ENCODE results near the gene TNPO2. TPM values are rescaled to one million over a fixed set of nuclear protein-coding genes. Genes with fewer than 3 reads are reported as not detected.

Gene TNPO2
- total RNA-seq (10 to 100 TPM; 53.5 to 78.7 (median 62.5) TPM), polyA plus RNA-seq (1 to 10 TPM; 2.0 to 3.8 TPM), total RNA-seq (83.2 reads per million, percentile 81 among the genes with 10 or more reads in this experiment)

DNA sequence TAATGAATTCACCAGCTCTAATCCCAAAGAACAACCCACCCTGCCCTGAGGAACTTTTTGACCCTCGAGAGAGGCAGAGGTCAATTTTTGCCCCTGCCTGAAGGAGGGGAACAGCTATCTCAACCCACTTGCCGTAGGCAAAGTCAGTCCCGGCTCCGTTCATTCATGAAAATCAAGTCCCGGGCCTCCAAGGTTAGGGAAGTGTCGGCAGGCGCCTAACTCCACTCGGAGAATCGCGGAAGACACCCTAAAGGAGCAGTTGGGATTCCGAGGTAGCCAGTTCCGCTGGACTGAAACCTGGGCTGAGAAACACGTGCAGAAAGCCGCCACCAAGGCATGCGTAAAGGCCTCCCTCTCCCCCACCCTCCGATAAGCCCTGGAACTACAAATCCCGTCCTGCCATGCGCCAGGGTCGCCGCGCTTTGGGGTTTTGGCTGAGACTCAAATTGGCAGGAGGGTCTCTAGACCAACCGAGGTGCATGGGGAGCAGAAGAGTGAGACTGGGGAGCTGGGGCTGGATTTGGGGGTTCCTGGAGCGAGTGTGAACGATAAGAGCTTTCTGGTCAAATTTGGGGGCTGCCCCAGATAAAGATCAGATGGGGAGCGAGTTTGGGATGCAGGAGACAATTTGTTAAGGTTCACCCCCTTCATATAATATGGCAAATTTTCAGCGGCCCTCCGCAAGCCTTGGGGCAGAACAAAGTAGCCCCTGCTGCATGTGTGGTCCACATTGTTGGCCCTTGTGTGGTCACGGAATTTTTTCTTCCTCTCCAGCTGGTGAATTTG, at the start of gene TNPO2:
Gene TNPO2, minus strand, starts transcription at position 292 of the 786 bp plus-strand sequence. CDS start 2,955 bp downstream, outside the sequence.
- Histone ChIP-seq H3K27me3 (ENCODE audit: control insufficient read depth in 2 of 2, insufficient read depth in 2 of 2, low read length in 2 of 2) (no peaks in the 10 kb centered on the region), H3K27ac (ENCODE audit: low read depth, low read length) (peak within 1 kb of the TSS; percentile 85), H3K4me1 (ENCODE audit: control insufficient read depth in 2 of 2, insufficient read depth in 2 of 2, low read length in 2 of 2) (peaks cover 11 to 16% of the 10 kb centered on the region in 2 donors), H3K4me3 (ENCODE audit: low read length) (peak within 1 kb of the TSS; percentile 91), H3K36me3 (ENCODE audit: control insufficient read depth in 2 of 3, insufficient read depth in 3 of 3, low read length in 3 of 3) (peaks cover 2 to 17% (median 4%) of the 10 kb centered on the region in 3 experiments), H3K9me3 (ENCODE audit: control insufficient read depth in 2 of 3, low read length in 3 of 3) (no peaks in the 10 kb centered on the region)
- Mint-ChIP-seq H3K27me3 (peaks cover 0 to 2% (median 0%) of the 10 kb centered on the region in 5 donors), H3K9me3 (peaks cover 0 to 1% (median 0%) of the 10 kb centered on the region in 11 donors), H3K4me1 (peaks cover 22 to 41% (median 32%) of the 10 kb centered on the region in 7 donors), H3K27ac (peak within 1 kb of the TSS; percentile 89 to 97 (median 95)), H3K4me3 (peak within 1 kb of the TSS; percentile 86 to 96 (median 93)), H3K36me3 (peaks cover 0 to 12% (median 0%) of the 10 kb centered on the region in 5 donors)
- ChIA-PET POLR2A (interaction anchor here (0.7 to 6.0 kb wide), 10 partner anchors 10 to 208 kb away, joined by 3 to 129 read pairs (median 4); partner anchors contain the start of genes DHPS, FBXW9, GET3 and JUNB), CTCF (interaction anchor here (0.7 to 3.1 kb wide), 5 partner anchors 10 to 961 kb away, joined by 3 to 13 read pairs (median 3); partner anchors contain the start of gene TRIR)
- ATAC-seq: peak; percentile 39
- intact Hi-C loops (cut with micrococcal nuclease): loop anchor here (2.0 to 5.0 kb wide), 6 partner anchors 42 to 213 kb away; partner anchors contain the start of genes CALR (in 2 of the 2), DHPS (in 1 of the 2), MAN2B1 (in 1 of the 2) and WDR83 (in 1 of the 2)
- DNase-seq: peak; percentile 32 to 71 (median 56)

DNA sequence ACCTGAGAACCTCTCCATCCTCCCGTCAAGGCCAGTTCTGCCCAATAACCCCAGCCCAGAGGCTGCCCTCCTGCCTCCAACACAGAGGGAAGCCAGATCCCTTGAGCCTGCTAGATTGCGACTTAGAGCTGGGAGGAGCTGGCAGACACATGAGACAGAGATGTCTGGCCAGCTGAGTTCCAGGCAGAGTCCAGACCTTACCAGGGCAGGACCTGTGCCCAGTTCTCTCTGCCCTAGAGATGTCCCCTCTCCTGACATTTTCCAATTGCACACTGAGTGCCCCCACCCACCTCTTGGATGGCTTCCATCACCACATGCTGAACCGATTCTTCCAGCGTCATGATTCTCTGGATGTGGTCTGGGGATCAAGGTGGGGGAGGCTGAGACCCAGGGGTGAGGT, 48.6 kb upstream of the TNPO2 start:
- DNase-seq: no peak
- CTCF ChIA-PET: interaction anchor here (0.6 to 7.7 kb wide), 2 partner anchors 12 to 39 kb away, joined by 3 to 38 read pairs; no protein-coding TSS in a partner anchor
- no peak overlapping the region for H3K27ac Mint-ChIP-seq
- intact Hi-C loops (cut with micrococcal nuclease): no loop called here
- no peaks in the 10 kb centered on the region for H3K9me3 ChIP-seq (ENCODE audit: control insufficient read depth in 2 of 3, low read length in 3 of 3)
- H3K36me3 ChIP-seq (ENCODE audit: control insufficient read depth in 2 of 3, insufficient read depth in 3 of 3, low read length in 3 of 3): peaks cover 0 to 5% (median 4%) of the 10 kb centered on the region in 3 experiments
- POLR2A ChIA-PET: interaction anchor here (1.2 to 12.9 kb wide), 2 partner anchors 12 to 22 kb away, joined by 3 to 621 read pairs; partner anchors contain the start of gene JUNB
- H3K4me1 ChIP-seq (ENCODE audit: control insufficient read depth in 2 of 2, insufficient read depth in 2 of 2, low read length in 2 of 2): peaks cover 7 to 9% of the 10 kb centered on the region in 2 donors
- H3K27me3 Mint-ChIP-seq: no peaks in the 10 kb centered on the region
- H3K4me3 Mint-ChIP-seq: no peak overlapping the region
- no peaks in the 10 kb centered on the region for H3K36me3 Mint-ChIP-seq
- no peaks in the 10 kb centered on the region for H3K27me3 ChIP-seq (ENCODE audit: control insufficient read depth in 2 of 2, insufficient read depth in 2 of 2, low read length in 2 of 2)
- peaks cover 0 to 2% (median 0%) of the 10 kb centered on the region in 11 donors for H3K9me3 Mint-ChIP-seq
- H3K4me3 ChIP-seq (ENCODE audit: low read length): no peak overlapping the region
- H3K4me1 Mint-ChIP-seq: peaks cover 6 to 15% (median 9%) of the 10 kb centered on the region in 7 donors
- H3K27ac ChIP-seq (ENCODE audit: low read depth, low read length): no peak overlapping the region
- ATAC-seq: no peak

DNA sequence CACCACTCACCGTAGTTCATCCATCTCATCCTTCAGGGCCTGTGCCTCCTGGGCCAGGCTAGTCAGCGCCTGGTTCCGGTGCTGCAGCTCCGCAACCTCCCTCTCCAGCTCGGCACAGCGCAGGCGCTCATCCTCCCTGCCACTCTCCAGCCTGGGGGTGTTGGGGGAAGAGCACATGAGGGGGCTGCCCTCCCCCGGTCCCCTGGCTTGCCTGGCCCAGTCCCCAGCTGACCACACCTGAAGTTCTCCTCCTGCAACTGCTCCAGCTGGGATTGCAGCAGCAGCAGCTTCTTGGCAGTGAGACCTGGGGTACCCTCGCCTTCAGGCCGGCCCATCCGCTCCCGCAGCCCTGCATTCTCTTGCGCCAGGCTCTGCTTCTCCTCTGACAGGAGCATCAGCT, 47.2 kb upstream of the TNPO2 start:
- Histone ChIP-seq H3K9me3 (ENCODE audit: control insufficient read depth in 2 of 3, low read length in 3 of 3) (no peaks in the 10 kb centered on the region), H3K4me1 (ENCODE audit: control insufficient read depth in 2 of 2, insufficient read depth in 2 of 2, low read length in 2 of 2) (peaks cover 7% of the 10 kb centered on the region in 2 donors), H3K36me3 (ENCODE audit: control insufficient read depth in 2 of 3, insufficient read depth in 3 of 3, low read length in 3 of 3) (peaks cover 0 to 5% (median 4%) of the 10 kb centered on the region in 3 experiments), H3K27me3 (ENCODE audit: control insufficient read depth in 2 of 2, insufficient read depth in 2 of 2, low read length in 2 of 2) (no peaks in the 10 kb centered on the region), H3K4me3 (ENCODE audit: low read length) (no peak overlapping the region), H3K27ac (ENCODE audit: low read depth, low read length) (no peak overlapping the region)
- H3K27ac Mint-ChIP-seq: no peak overlapping the region
- H3K36me3 Mint-ChIP-seq: no peaks in the 10 kb centered on the region
- no peak overlapping the region for H3K4me3 Mint-ChIP-seq
- DNase-seq: no peak
- peaks cover 0 to 2% (median 0%) of the 10 kb centered on the region in 11 donors for H3K9me3 Mint-ChIP-seq
- ChIA-PET CTCF (interaction anchor here (1.3 to 7.7 kb wide), 4 partner anchors 10 to 77 kb away, joined by 4 to 38 read pairs (median 7); no protein-coding TSS in a partner anchor), POLR2A (interaction anchor here (0.7 to 1.5 kb wide), 3 partner anchors 21 to 31 kb away, joined by 3 to 5 read pairs (median 3); partner anchors contain the start of genes JUNB and THSD8)
- intact Hi-C loops (cut with micrococcal nuclease): no loop called here
- H3K4me1 Mint-ChIP-seq: peaks cover 6 to 16% (median 10%) of the 10 kb centered on the region in 7 donors
- no peaks in the 10 kb centered on the region for H3K27me3 Mint-ChIP-seq
- ATAC-seq: no peak

DNA sequence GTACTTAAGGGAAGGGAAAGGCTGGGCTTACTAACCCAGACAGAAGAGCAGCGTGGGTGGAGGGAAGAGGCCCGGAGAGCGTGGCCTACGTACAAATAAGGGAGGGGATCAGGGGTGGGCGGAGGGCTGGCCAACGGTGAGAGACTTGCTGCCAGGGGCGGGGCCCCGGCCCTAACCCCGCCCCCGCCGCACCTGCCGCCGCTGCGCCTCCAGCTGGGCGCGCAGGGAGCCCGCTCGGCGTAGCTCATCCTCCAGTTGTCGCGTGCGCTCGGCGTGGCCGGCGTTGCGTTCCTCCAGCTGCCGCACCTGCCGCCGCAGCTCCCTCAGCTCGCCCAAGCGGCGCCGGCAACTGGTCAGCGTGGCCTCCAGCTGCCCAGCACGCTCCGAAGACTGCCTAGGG, 46.0 kb upstream of the TNPO2 start:
- no peaks in the 10 kb centered on the region for H3K27me3 Mint-ChIP-seq
- H3K4me1 ChIP-seq (ENCODE audit: control insufficient read depth in 2 of 2, insufficient read depth in 2 of 2, low read length in 2 of 2): peaks cover 3% of the 10 kb centered on the region in 2 donors
- ChIA-PET POLR2A (interaction anchor here (0.6 to 1.3 kb wide), 3 partner anchors 9 to 25 kb away, joined by 3 to 4 read pairs (median 4); no protein-coding TSS in a partner anchor), CTCF (interaction anchor here (0.6 to 7.7 kb wide), 7 partner anchors 9 to 94 kb away, joined by 3 to 38 read pairs (median 4); no protein-coding TSS in a partner anchor)
- ATAC-seq (peak; percentile 78), DNase-seq (peak in 5 of 9 donors; percentile 37 to 46 (median 40))
- peaks cover 0 to 7% (median 4%) of the 10 kb centered on the region in 3 experiments for H3K36me3 ChIP-seq (ENCODE audit: control insufficient read depth in 2 of 3, insufficient read depth in 3 of 3, low read length in 3 of 3)
- H3K27ac ChIP-seq (ENCODE audit: low read depth, low read length): no peak overlapping the region
- H3K9me3 Mint-ChIP-seq: peaks cover 0 to under 1% (median 0%) of the 10 kb centered on the region in 11 donors
- peak overlapping the region in 1 of 9 donors; percentile 64 for H3K27ac Mint-ChIP-seq
- H3K36me3 Mint-ChIP-seq: peaks cover 0 to 5% (median 0%) of the 10 kb centered on the region in 5 donors
- peak overlapping the region in 3 of 10 donors; percentile 23 to 51 (median 39) for H3K4me3 Mint-ChIP-seq
- no peaks in the 10 kb centered on the region for H3K9me3 ChIP-seq (ENCODE audit: control insufficient read depth in 2 of 3, low read length in 3 of 3)
- H3K27me3 ChIP-seq (ENCODE audit: control insufficient read depth in 2 of 2, insufficient read depth in 2 of 2, low read length in 2 of 2): no peaks in the 10 kb centered on the region
- intact Hi-C loops (cut with micrococcal nuclease): no loop called here
- no peak overlapping the region for H3K4me3 ChIP-seq (ENCODE audit: low read length)
- H3K4me1 Mint-ChIP-seq: peaks cover 4 to 16% (median 10%) of the 10 kb centered on the region in 7 donors

DNA sequence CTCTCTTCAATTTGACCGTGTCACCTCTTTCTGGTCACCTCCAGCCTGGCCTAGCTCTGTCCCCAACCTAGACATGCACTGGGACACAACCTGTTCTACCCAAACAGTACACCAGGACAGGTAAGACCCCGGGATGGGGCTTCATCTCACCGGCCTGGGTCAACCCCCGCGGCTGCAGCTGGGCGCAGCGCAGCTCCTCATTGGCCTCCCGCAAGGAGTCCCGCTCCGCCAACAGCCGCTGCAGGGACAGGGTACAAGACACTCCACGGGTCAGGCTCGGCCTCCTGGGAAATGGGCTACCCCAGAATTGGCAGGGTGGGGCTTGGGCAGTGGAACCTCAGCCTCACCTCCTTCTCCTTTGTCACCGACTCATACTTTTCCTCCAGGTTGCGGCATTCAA, 43.9 kb upstream of the TNPO2 start:
- intact Hi-C loops (cut with micrococcal nuclease): no loop called here
- Mint-ChIP-seq H3K27ac (peak overlapping the region in 1 of 9 donors; percentile 58), H3K27me3 (no peaks in the 10 kb centered on the region), H3K4me1 (peaks cover 0 to 10% (median 0%) of the 10 kb centered on the region in 7 donors), H3K9me3 (no peaks in the 10 kb centered on the region), H3K4me3 (no peak overlapping the region), H3K36me3 (peaks cover 0 to 14% (median 0%) of the 10 kb centered on the region in 5 donors)
- Histone ChIP-seq H3K27me3 (ENCODE audit: control insufficient read depth in 2 of 2, insufficient read depth in 2 of 2, low read length in 2 of 2) (no peaks in the 10 kb centered on the region), H3K4me3 (ENCODE audit: low read length) (no peak overlapping the region), H3K36me3 (ENCODE audit: control insufficient read depth in 2 of 3, insufficient read depth in 3 of 3, low read length in 3 of 3) (peaks cover 0 to 9% (median 4%) of the 10 kb centered on the region in 3 experiments), H3K27ac (ENCODE audit: low read depth, low read length) (no peak overlapping the region), H3K4me1 (ENCODE audit: control insufficient read depth in 2 of 2, insufficient read depth in 2 of 2, low read length in 2 of 2) (no peaks in the 10 kb centered on the region), H3K9me3 (ENCODE audit: control insufficient read depth in 2 of 3, low read length in 3 of 3) (no peaks in the 10 kb centered on the region)
- DNase-seq (no peak), ATAC-seq (no peak)
- CTCF ChIA-PET: interaction anchor here (0.7 to 7.8 kb wide), 4 partner anchors 10 to 80 kb away, joined by 3 to 121 read pairs (median 60); no protein-coding TSS in a partner anchor
- POLR2A ChIA-PET: interaction anchor here (2.9 to 3.8 kb wide), 2 partner anchors 24 to 28 kb away, joined by 18 to 29 read pairs; partner anchors contain the start of gene JUNB

DNA sequence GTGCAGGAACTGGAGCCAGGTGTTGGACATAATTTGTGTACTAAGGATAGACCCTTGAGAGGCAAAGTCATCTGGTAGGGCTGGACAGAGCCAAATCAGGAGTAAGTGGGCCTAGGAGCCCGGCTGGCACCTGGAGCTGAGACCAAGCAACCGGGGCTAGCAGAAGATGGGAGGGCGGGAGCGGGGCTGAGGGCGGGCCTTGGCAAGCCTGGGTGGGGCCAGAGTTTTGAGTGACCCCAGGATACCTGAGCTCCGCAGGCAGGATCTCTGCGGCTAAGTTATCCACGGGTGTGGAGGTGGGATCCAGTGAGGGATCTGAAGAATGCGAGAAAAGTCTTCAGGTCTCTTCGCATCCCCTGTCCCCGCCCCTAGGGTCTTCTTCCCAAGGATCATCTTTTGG, 43.4 kb upstream of the TNPO2 start:
- no peak overlapping the region for H3K4me3 ChIP-seq (ENCODE audit: low read length)
- peaks cover 0 to 9% (median 4%) of the 10 kb centered on the region in 3 experiments for H3K36me3 ChIP-seq (ENCODE audit: control insufficient read depth in 2 of 3, insufficient read depth in 3 of 3, low read length in 3 of 3)
- H3K27me3 ChIP-seq (ENCODE audit: control insufficient read depth in 2 of 2, insufficient read depth in 2 of 2, low read length in 2 of 2): no peaks in the 10 kb centered on the region
- ChIA-PET POLR2A (interaction anchor here (2.9 to 3.8 kb wide), 2 partner anchors 25 to 28 kb away, joined by 18 to 29 read pairs; partner anchors contain the start of gene JUNB), CTCF (interaction anchor here (0.7 to 7.8 kb wide), 5 partner anchors 9 to 80 kb away, joined by 3 to 121 read pairs (median 10); no protein-coding TSS in a partner anchor)
- Mint-ChIP-seq H3K4me1 (peaks cover 0 to 10% (median 0%) of the 10 kb centered on the region in 7 donors), H3K36me3 (peaks cover 0 to 14% (median 0%) of the 10 kb centered on the region in 5 donors), H3K27me3 (no peaks in the 10 kb centered on the region), H3K9me3 (no peaks in the 10 kb centered on the region), H3K27ac (no peak overlapping the region), H3K4me3 (no peak overlapping the region)
- H3K9me3 ChIP-seq (ENCODE audit: control insufficient read depth in 2 of 3, low read length in 3 of 3): no peaks in the 10 kb centered on the region
- H3K27ac ChIP-seq (ENCODE audit: low read depth, low read length): no peak overlapping the region
- no peaks in the 10 kb centered on the region for H3K4me1 ChIP-seq (ENCODE audit: control insufficient read depth in 2 of 2, insufficient read depth in 2 of 2, low read length in 2 of 2)
- no peak for ATAC-seq
- no peak for DNase-seq
- intact Hi-C loops (cut with micrococcal nuclease): no loop called here
